C4-2B (cell line): ENCODE measurements around the gene ELP1.

ENCODE experiments used
- H3K27ac ChIP-seq: fragments of 450-650 bp; 2 replicates; pipeline ENCODE4 v1.5.1; 2017
- ZFX ChIP-seq: fragments of 450-650 bp; IDR thresholded peaks from 2 replicates; pipeline ENCODE4 v1.6.1; 2017
- TF ChIP-seq, protein P1 (sequence below): fragments of 450-650 bp; conservative IDR thresholded peaks from 2 replicates; pipeline ENCODE4 v1.5.1; 2017; ENCODE audit warnings: mild to moderate bottlenecking

The ELP1 gene

DNA sequence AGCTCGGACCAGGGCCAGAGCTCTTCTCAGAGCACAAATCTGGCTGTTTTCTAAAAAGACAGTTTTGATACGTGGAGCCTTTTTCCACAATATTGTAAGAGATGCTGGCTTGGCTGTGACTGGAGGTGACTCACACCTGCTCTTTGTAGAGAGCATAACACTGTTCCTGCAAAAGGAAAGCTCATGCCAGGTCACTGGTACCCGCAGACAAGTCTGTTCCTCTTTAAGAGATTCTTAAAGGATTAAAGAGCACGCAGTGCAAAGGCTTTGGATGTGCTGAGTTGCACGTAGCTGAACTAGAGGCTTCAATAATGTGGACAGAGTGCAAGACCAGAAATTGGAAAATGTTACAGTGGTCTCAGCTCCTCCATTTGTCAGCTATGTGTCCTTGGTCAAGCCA, 97.1 kb downstream of the ELP1 start:
- H3K27ac ChIP-seq: no peak overlapping the region
- TF ChIP-seq, protein P1, sequence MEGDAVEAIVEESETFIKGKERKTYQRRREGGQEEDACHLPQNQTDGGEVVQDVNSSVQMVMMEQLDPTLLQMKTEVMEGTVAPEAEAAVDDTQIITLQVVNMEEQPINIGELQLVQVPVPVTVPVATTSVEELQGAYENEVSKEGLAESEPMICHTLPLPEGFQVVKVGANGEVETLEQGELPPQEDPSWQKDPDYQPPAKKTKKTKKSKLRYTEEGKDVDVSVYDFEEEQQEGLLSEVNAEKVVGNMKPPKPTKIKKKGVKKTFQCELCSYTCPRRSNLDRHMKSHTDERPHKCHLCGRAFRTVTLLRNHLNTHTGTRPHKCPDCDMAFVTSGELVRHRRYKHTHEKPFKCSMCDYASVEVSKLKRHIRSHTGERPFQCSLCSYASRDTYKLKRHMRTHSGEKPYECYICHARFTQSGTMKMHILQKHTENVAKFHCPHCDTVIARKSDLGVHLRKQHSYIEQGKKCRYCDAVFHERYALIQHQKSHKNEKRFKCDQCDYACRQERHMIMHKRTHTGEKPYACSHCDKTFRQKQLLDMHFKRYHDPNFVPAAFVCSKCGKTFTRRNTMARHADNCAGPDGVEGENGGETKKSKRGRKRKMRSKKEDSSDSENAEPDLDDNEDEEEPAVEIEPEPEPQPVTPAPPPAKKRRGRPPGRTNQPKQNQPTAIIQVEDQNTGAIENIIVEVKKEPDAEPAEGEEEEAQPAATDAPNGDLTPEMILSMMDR: no peak
- TF ChIP-seq ZFX: no peak

DNA sequence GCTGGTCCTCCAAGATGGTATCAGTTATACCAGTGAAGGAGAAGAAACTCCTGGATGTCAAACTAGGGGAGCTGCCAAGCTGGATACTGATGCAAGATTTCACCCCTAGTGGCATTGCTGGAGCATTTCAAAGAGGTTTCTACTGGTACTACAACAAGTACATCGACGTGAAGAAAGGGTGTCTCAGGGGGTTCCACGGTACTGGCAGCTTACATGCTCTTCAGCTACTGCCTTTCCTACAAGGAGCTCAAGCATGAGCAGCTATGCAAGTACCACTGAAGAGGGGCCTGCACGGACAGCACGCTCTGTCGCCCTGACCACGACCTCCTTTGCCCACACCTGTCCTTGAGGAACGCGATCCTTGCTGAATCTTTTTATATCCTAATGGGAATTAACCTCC, 97.6 kb downstream of the ELP1 start:
- no peak overlapping the region for H3K27ac ChIP-seq
- TF ChIP-seq, protein P1: no peak
- no peak for TF ChIP-seq ZFX

DNA sequence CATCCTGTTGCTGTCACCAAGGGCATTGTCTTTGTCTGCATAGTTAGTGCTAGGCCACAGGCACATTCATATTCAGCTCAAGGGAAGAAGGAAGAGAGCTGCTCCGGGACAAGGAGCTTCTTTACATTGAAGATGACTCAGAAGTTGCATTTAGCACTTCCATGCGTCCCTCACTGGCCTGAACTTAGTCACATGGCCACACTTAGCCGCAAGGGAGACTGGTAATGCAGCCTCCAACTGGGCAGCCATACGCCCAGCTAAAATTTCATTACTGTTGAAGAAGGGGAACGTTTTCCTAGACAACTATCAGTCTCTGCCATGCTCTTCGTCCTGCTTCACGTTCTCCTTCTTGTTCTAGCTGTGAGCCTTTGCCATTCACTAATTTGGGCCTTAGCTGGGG, 98.1 kb downstream of the ELP1 start:
- H3K27ac ChIP-seq: no peak overlapping the region
- TF ChIP-seq ZFX: no peak
- TF ChIP-seq, protein P1: no peak

DNA sequence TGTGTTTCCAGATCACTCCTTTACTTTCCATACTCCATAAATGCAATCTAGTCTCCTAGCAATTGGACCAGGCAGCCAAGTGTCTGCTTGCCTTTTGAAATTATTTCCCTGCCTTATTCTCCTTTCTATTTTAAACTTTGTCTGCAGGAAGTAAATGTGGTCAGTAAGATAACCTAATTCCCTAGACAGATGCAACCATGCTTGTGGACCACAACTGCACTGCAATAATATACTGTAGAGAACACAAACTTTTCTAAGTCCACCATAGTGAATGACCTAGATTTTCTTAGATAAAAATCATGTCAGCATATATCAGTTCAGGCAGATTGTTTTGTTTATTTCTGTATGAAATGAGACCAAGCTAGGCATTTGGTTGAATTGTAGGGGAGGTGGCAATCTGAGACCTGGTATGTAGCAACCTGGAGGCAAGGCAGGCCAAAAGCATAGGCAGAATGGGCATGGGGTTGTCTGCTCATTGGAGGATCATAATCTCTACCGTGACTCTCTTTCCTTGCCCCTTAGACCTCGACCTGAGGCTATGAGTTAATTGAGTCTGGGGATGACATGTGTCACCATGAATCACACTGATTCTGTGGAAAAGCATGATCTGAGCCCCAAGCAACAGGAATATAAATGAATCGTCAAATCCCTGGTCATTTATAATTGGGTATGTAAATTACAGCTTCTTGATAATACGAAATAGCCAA, 98.8 kb downstream of the ELP1 start:
- no peak overlapping the region for H3K27ac ChIP-seq
- TF ChIP-seq ZFX: no peak
- TF ChIP-seq, protein P1: no peak

DNA sequence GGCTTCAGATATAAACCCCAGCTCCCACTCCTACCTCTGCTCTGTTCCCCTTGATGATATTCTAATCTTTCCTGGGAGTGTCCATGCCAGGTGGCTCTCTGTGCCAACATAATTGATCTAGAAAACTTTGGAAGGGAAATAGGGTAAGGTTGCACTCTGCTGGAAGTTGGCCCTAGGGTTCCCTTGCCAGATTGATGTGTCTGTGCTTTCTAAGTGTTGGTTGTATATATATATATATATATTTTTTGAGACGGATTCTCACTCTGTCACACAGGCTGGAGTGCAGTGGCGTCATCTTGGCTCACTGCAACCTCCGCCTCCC, 101.8 kb downstream of the ELP1 start:
- H3K27ac ChIP-seq: no peak overlapping the region
- TF ChIP-seq ZFX: no peak
- TF ChIP-seq, protein P1: no peak

DNA sequence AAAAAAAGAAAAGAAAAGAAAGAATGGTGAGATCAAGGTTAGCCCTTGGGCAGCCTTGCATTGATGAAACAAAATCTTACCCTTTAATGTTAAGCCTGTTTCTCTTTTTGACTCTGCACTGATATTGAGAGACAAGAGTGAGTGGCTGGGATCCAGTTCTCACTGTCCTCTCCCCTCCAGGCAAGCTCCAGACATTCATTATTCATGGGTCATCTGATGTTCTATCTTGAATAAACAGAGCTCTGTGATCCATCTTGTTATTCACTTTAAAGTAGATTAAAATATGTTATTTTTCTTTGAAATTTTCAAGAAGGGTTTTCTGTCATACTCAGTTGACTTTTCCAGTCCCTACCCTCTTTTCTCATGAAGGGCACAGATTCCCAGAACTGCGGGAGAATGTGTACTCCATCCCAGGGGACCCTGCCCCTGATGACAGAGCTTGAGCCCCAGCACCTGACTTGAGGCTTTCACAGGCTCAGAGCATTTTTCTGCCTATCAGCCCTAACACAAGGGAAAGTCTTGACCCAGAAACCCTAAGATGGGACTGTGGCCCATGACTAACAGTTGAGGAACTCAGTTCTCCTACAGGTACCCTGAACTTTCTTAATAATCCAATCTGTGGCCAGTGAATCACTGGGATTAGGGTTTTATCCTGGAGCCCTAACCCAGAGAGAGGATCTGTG, 102.3 kb downstream of the ELP1 start:
- no peak overlapping the region for H3K27ac ChIP-seq
- no peak for TF ChIP-seq ZFX
- TF ChIP-seq, protein P1: no peak

DNA sequence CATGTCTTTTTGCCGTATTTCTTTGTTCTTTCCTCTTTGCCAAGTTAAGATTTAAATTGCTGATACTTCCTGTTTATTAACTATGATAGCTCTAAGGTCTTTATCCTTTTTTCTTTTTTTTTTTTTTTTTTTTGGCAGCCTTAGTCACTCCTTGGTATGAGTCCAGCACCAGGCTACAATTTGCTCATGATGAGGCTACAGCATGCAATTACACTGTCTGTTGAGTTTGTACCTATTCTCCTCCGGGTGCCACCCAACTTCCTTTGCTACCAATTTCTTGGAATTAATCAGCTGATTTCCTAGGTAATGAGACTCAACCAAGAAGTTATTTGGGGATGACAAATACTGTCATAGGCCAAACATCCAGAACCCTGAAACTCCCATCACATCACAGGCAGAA, 103.7 kb downstream of the ELP1 start:
- no peak for TF ChIP-seq ZFX
- TF ChIP-seq, protein P1: no peak
- no peak overlapping the region for H3K27ac ChIP-seq
